ENCODE data around the gene TAS2R41.

Gene TAS2R41

DNA sequence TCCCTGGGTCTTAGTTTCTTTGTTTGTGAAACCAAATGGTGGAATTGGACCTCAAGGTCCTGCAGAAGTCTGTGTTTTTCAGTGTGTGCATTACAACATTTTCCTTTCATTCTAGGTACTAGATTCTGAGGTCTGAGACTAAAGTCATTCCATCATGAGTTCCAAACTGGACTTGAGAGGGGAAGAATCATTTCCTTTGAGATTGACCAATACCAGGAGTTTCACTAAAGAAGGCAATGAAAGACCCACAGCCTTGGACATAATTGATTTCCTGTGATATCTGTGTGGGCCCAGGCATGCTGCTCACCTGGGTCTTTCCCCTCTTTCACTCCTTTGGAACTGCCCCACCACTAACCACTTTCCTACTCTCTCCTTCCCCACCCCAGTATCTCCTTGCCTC is 18.2 kb downstream of the TAS2R41 start:
- FAIRE-seq, result no peak
- no peak for DNase-seq (ENCODE audit: insufficient read length)
- TF ChIP-seq TAF1 (IDR thresholded peaks at IDR 0.05; ENCODE audit: borderline replicate concordance, low read depth, low read length) (no peak), POLR2A (IDR thresholded peaks at IDR 0.05; ENCODE audit: low read depth, low read length) (no peak), POLR2AphosphoS5 (IDR thresholded peaks at IDR 0.05; ENCODE audit: low read depth, low read length) (no peak)

DNA sequence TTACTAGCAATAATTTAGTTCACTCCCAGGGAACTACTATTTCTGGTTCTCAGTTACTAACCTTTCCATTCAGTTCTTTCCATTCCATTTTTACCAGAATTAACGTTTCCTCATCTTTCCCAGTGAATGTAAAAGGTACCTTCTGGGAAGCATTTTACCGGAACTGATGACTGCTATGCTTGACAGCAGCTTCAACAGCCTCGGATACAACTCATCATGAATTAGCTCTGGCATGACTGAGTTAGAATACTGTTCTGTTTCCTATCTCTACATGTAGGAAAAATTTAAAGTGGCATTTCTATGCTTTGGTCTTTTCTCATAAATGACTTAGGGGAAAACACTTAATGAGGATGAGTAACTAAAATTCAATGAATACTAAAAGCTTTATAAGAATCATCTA is 18.6 kb downstream of the TAS2R41 start:
- no peak for FAIRE-seq
- TF ChIP-seq POLR2AphosphoS5 (IDR thresholded peaks at IDR 0.05; ENCODE audit: low read depth, low read length), result no peak
- no peak for TF ChIP-seq POLR2A (IDR thresholded peaks at IDR 0.05; ENCODE audit: low read depth, low read length)
- TF ChIP-seq TAF1 (IDR thresholded peaks at IDR 0.05; ENCODE audit: borderline replicate concordance, low read depth, low read length), result no peak
- no peak for DNase-seq (ENCODE audit: insufficient read length)

DNA sequence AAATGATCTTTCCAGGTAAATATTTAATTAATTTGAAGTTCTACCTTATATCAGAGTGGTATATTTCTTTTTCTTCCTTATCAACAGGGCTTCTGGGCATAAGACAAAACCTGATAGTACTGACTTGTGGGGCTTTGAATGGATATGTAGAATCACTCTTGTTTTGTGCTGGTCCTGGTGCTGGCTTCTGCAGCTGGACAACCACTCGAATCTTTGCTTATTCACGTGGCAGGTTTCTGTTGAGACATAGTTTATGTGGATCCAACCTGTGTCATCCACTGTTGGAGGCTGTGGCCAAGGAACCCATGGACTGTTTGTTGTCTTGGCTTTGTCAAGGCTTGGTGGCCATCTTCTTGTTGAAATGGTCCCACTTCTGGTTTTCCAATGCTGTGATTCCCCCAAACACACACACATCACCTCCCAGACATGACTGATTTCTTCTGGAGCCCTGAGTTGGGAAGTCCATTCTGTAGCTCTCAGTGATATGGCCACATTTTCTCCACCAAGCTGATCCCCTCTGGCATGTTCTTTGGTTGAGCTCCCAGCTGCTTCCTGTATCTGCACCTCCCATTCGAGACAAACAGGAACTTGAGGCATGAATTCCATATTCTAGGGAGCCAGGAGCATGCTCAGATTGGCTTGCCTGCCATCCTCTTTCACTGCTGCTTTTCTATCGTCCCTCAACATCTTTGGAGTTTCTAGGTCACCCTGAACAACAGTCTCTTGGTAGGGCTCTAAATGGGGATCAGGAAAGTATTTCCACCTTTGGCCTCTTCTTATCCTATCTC is 19.5 kb downstream of the TAS2R41 start:
- no peak for TF ChIP-seq POLR2AphosphoS5 (IDR thresholded peaks at IDR 0.05; ENCODE audit: low read depth, low read length)
- no peak for TF ChIP-seq POLR2A (IDR thresholded peaks at IDR 0.05; ENCODE audit: low read depth, low read length)
- TF ChIP-seq TAF1 (IDR thresholded peaks at IDR 0.05; ENCODE audit: borderline replicate concordance, low read depth, low read length), result no peak
- DNase-seq (ENCODE audit: insufficient read length) (no peak), FAIRE-seq (no peak)

DNA sequence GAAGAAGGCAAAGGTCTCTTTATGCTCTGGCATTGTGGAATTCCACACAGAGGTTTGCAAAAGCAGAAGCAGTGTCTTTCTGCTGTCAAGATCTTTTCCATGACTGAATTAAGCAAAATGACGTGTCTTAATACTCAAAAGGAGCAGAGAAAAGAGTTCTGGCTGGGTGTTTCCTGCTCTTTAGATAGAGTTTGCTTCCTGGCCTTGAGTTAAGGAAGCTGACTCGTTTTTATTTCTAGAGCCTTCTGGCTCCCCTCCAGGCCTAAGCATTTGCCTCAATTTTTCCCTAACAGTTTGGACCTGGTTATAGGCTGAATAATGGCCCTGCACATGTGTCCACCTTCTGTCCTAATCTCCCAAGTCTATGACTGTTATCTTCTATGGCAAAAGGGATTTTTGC is 21.6 kb downstream of the TAS2R41 start:
- TF ChIP-seq TAF1 (IDR thresholded peaks at IDR 0.05; ENCODE audit: borderline replicate concordance, low read depth, low read length), result no peak
- no peak for TF ChIP-seq POLR2A (IDR thresholded peaks at IDR 0.05; ENCODE audit: low read depth, low read length)
- TF ChIP-seq POLR2AphosphoS5 (IDR thresholded peaks at IDR 0.05; ENCODE audit: low read depth, low read length), result no peak
- FAIRE-seq (no peak), DNase-seq (ENCODE audit: insufficient read length) (no peak)

DNA sequence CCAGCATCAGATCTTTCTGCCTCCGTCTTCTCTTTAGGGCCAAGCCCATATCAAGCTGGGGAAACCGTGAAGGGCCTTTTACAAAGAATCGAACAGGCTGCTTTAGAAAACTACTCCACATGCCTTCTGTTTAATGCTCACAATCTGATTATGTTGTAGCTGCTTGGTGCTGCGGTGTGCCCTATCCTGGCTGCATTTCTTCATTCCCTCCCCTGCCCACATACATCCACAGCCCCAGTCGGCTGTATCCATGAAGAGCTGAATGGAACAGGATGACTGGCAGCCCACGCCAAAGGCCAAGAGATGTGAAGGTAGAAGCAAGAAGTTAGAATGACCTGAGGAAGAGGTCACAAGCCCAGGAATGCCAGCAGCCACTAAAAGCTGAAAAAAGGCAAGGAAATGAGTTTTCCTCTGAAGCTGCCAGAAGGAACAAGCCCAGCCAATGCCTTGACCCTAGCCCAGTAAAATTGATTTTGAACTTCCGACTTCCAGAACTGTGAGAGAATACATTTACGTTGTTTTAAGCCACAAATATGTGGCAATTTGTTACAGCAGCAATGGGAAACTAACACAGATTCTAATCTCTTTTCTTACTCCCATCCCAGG is 22.2 kb downstream of the TAS2R41 start:
- DNase-seq (ENCODE audit: insufficient read length) (no peak), FAIRE-seq (no peak)
- TF ChIP-seq POLR2A (IDR thresholded peaks at IDR 0.05; ENCODE audit: low read depth, low read length) (no peak), TAF1 (IDR thresholded peaks at IDR 0.05; ENCODE audit: borderline replicate concordance, low read depth, low read length) (no peak)

DNA sequence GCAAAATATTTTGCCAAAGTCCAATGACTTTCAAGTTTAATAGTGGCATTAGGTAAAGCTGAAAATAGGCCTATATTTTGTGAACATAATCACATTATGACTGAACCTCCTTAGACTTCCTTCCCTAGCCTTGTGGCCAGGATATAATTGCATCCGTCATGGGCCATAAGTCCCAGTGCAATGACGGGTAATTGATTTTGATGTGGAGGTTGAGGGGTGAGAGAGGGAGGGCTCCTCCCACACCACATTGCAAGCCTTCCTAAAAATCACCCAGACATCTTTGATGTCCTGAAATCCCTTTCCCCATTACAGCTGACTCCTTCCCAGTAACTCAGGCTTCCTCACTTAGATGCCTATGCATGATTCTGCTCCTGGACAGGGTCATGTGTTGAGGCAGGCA is 25.6 kb downstream of the TAS2R41 start:
- TF ChIP-seq TAF1 (IDR thresholded peaks at IDR 0.05; ENCODE audit: borderline replicate concordance, low read depth, low read length), result no peak
- no peak for TF ChIP-seq POLR2A (IDR thresholded peaks at IDR 0.05; ENCODE audit: low read depth, low read length)
- no peak for TF ChIP-seq POLR2AphosphoS5 (IDR thresholded peaks at IDR 0.05; ENCODE audit: low read depth, low read length)
- FAIRE-seq (no peak), DNase-seq (ENCODE audit: insufficient read length) (no peak)

DNA sequence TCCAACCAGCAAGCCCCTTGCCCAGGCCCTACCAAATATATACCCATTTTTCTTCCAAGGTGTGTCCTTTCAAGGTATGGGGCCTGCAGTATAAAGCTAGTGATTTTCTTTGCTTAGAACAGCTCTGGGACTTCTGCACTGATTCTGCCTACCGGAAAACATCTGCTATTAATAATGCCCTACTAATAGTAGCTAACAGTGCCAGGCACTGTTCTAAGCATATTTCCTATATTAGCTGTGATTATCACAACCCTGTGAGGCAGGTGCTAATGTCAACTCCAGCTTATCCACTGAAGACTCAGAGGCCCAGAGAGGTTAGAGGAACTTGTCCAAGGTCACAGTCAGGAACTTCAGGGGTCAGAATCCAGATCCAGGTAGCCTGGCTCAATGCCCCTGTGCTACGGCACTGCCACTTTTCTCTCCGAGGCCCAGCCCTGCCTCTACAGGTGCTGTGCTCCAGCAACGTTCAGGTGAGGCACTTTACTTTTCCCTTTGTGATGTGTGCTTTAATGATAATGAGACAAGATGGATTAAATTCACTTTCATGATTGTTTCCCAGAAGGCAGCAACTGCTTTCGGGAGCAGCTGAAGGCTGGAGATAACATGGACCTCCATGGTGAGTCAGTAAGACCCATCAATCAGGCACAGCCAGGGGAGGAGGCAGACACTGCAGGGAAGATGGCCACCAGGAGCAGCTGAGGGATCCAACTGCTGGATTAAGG is 26.7 kb downstream of the TAS2R41 start:
- DNase-seq (ENCODE audit: insufficient read length) (no peak), FAIRE-seq (no peak)
- TF ChIP-seq TAF1 (IDR thresholded peaks at IDR 0.05; ENCODE audit: borderline replicate concordance, low read depth, low read length) (no peak), POLR2AphosphoS5 (IDR thresholded peaks at IDR 0.05; ENCODE audit: low read depth, low read length) (no peak), POLR2A (IDR thresholded peaks at IDR 0.05; ENCODE audit: low read depth, low read length) (no peak)

DNA sequence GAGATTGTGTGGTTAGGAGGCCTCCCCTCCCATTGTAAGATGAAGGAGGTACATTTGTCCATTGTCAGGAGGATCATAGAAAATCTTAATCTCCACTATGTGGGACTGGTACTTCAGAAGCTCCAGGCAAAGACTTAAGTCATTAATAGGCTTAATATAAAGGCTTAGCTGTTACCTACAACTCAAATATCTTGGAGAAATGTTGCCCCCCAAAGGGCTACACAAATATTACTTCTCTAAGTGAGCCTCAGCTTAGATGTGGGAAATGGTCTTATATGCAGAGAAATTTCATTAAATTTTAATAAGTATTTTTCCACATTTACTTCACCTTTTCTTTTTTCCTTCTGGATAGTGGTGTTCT is 27.2 kb downstream of the TAS2R41 start:
- no peak for DNase-seq (ENCODE audit: insufficient read length)
- no peak for TF ChIP-seq POLR2AphosphoS5 (IDR thresholded peaks at IDR 0.05; ENCODE audit: low read depth, low read length)
- TF ChIP-seq POLR2A (IDR thresholded peaks at IDR 0.05; ENCODE audit: low read depth, low read length), result no peak
- TF ChIP-seq TAF1 (IDR thresholded peaks at IDR 0.05; ENCODE audit: borderline replicate concordance, low read depth, low read length), result no peak
- FAIRE-seq, result no peak

DNA sequence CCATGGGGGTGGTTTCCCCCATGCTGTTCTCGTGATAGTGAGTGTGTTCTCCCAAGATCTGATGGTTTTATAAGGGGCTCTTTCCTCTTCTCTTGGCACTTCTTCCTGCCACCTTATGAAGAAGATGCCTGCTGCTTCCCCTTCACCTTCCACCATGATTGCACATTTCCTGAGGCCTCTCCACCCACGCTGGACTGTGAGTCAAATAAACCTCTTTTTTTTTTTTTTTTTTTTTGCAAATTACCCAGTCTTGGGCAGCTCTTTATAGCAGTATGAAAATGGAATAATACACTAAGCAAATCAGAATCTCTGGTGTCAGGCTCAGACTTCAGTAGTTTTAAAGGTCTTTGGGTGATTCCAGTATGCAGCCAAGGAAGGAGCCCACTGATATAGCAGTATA is 28.2 kb downstream of the TAS2R41 start:
- FAIRE-seq, result no peak
- TF ChIP-seq TAF1 (IDR thresholded peaks at IDR 0.05; ENCODE audit: borderline replicate concordance, low read depth, low read length), result no peak
- TF ChIP-seq POLR2A (IDR thresholded peaks at IDR 0.05; ENCODE audit: low read depth, low read length), result no peak
- TF ChIP-seq POLR2AphosphoS5 (IDR thresholded peaks at IDR 0.05; ENCODE audit: low read depth, low read length), result no peak
- DNase-seq (ENCODE audit: insufficient read length), result no peak

DNA sequence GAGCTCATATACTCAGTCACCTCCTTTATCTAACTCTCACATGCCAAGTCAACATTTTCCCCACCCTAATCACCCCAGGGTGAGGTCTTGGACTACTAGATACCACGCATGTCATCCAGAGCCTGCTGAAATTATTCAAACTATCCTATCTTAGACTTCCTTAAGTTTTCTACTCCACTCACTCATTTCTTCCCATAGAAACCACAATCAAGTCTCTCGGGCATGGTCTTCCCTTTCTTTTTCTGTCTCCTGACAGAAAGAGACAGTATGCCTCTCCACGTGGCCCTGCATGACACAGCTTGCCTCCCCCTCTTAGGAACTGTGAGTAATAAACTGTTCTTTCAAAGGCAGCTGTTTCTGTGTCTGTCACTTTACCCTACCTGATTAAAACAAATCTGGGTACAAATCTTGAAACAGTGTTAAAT is 29.4 kb downstream of the TAS2R41 start:
- no peak for FAIRE-seq
- no peak for DNase-seq (ENCODE audit: insufficient read length)
- TF ChIP-seq POLR2AphosphoS5 (IDR thresholded peaks at IDR 0.05; ENCODE audit: low read depth, low read length) (no peak), TAF1 (IDR thresholded peaks at IDR 0.05; ENCODE audit: borderline replicate concordance, low read depth, low read length) (no peak), POLR2A (IDR thresholded peaks at IDR 0.05; ENCODE audit: low read depth, low read length) (no peak)

DNA sequence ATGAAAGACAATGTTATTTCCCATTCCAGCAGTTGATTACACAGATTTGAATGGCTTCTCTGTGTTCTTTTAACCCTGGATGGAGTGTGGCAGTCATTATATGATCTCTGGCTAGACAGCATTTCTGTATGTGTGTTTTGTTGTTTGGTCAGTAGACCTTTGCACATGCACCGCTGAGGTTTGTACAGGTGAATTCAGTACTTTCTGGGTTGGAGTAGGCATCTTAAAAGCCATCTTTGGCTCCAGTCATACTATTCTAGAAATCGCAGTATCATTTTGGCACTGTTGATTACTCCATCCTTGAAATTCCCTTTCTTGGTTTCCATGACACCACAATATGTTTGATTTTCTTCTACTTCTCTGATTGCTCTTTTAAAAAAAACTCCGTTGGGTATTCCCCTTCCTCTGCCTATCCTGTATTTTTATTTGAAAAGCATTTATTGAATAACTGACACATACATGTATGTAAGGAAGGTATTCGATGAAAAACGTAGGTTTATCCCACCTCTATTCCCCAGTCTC is 29.9 kb downstream of the TAS2R41 start:
- DNase-seq (ENCODE audit: insufficient read length), result no peak
- no peak for FAIRE-seq
- no peak for TF ChIP-seq POLR2AphosphoS5 (IDR thresholded peaks at IDR 0.05; ENCODE audit: low read depth, low read length)
- no peak for TF ChIP-seq POLR2A (IDR thresholded peaks at IDR 0.05; ENCODE audit: low read depth, low read length)
- no peak for TF ChIP-seq TAF1 (IDR thresholded peaks at IDR 0.05; ENCODE audit: borderline replicate concordance, low read depth, low read length)

Measured in GM12892 (cell line).